Activated naive CD4-positive, alpha-beta T cell (primary cell): ENCODE data around the gene C19orf67.

ENCODE experiments used
- DNase-seq, 4 experiments: peaks; one replicate each; lab custom pipeline; 2025; lab: John Stamatoyannopoulos, UW

Gene C19orf67

DNA sequence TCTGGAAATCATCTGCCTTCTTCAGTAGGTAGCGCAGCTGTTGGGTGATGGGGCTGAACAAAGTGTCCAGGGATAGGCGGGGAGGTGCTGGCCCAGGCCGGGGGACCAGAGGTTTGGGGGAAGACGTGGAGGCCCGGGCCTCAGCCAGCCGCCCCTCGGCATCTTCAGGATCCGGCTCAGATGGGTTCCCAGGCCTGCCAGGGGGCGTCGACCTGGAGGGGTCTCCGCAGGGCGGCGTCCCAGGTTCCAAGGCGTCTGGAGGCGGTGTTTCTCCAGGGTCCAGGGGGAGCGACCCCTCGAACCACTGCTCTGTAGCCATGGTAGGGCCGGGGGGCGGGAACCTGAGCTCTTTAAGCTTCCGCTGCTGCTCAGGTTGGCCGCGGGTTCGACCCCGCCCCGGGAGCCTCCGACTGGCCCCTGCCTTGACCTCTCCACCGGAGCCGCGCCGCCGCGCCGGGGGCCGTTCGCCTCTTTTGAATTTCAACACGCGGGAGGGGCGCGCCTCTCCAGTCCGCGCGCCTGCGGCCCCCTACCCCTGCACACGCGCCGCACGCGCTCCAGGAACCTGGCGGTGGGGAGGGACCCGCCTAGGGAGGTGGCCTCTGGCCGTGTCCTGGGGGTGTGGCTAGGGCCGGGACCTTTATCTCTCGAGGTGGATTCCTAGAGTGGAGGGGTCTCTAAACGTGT, at the start of gene C19orf67:
C19orf67 (minus strand) TSS at position 475 of the 687 bp plus-strand sequence; CDS start at position 319, 156 bp downstream.
- no peak for DNase-seq

DNA sequence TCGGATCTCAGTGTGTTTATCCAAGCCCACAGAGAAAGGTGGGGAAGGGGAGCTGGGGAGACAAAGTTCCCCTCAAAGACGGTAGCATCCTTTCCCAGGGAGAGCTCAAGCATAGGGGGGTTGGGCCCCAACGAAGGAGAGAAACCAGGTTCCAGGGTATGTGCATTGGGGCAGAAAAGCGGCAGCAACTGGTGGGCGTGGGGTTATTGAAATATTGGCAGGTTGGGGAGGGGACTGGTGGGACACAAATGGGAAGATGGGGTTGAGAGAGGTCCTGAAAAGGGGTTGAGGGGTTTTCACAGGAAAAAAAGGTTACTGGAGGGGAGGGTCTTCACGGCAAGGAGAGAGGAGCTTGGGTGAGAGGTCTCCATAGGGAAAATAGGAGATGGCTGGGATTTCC, 49.8 kb upstream of the C19orf67 start:
- no peak for DNase-seq

GRCh38 chr19:14127929-14128509, 42.4 kb upstream of the C19orf67 start:
- DNase-seq = no peak

DNA sequence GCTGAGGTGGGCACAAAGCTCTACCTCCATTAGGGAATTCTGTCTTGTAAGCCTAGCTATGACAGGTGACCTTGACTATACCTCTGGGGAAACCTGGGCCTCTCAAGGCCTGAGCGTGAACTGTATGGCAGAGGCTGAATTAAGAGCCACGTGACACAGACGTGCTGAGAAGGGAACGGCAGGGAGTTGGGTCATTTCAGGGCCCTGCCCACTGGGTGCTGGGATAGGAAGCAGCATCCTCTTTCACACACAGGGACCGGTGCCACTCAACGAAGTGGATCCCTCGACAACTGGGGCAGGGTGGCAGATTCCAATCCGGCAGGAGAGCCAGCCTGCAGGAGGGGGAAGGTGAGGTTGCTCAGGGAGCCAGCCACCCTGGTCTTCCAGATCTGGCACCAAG, 41.6 kb upstream of the C19orf67 start:
- no peak for DNase-seq

DNA sequence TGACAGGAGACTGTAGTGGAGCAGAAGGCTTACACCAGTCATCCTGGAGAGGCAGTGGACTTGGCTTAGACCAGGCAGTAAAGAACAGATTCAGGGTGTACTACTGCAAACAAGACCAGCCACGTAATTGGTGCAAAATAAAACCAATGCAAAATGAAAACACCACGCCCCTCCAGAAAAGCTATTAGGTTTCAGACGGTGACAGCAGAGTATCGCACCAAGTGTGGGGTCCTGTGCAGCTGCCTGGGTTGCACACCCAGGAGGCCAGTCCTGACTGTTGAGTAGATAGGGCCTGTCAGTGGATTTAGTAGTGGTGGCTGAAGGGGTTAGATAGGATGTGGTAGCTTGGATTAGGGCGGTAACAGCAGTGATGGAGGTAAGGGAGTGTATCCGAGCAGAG, 37.3 kb upstream of the C19orf67 start:
- no peak for DNase-seq

GRCh38 chr19:14120497-14120780, 34.9 kb upstream of the C19orf67 start:
- DNase-seq = no peak

- DNase-seq = no peak
Observed at GRCh38 chr19:14119644-14120496, 34.3 kb upstream of the C19orf67 start.

- no peak for DNase-seq
Observed at GRCh38 chr19:14119146-14119545, 33.6 kb upstream of the C19orf67 start.

GRCh38 chr19:14118165-14119051, 32.8 kb upstream of the C19orf67 start:
- DNase-seq = peak in 2 of 4 experiments; percentile 21 to 38

- DNase-seq = peak; percentile 95 to 98 (median 96)
Observed at GRCh38 chr19:14117668-14118164, 32.1 kb upstream of the C19orf67 start, which contains the start of gene PRKACA. Gene PRKACA, minus strand, starts transcription at chr19:14117762. Its CDS starts 215 bp downstream, at chr19:14117547.

GRCh38 chr19:14116918-14117578, 31.5 kb upstream of the C19orf67 start:
- DNase-seq = peak in 1 of 4 experiments; percentile 24

DNA sequence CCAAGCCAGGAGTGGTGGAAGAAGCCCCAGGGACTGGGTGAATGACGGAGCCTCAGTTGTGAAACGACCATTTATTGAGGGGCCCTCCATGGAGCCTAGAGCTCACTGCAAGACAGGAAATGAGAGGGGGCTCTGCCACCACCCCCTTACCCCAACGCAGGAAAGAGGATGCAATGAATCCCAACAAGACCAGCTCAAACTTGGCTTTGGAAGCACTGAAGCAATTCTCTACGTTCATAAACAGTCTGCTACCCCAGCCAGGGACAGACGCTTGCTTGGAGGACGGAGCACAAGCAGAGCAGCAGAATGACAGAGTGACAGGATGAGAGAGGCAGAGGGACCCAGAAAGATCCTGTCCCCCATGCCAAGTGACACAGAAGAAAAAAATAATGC, 30.9 kb upstream of the C19orf67 start:
- DNase-seq = no peak

GRCh38 chr19:14115756-14116155, 30.2 kb upstream of the C19orf67 start:
- DNase-seq = no peak

GRCh38 chr19:14114854-14115253, 29.3 kb upstream of the C19orf67 start:
- peak in 2 of 4 experiments; percentile 8 to 19 for DNase-seq

DNA sequence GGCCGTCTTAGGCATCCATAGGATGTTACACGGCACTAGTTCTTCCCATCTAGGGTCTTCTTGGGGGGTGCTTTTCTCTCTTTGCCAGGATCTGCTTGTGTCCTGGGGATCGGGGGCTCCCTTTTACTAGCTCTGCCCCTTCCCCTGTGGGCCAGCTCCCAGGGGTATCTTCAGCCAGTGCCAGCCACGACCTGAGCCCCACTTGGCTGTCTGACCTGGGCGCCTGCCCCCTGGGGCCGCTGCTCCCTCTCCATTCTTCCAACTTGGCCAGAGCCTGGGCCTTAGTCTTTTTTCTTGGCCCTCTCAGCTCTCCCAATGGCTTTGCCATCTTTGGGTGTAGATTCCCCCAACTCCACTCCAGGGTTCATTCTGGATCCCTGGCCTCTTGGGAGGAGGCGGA, 28.9 kb upstream of the C19orf67 start:
- no peak for DNase-seq

- DNase-seq = peak in 1 of 4 experiments; percentile 22
Observed at GRCh38 chr19:14113762-14114414, 28.3 kb upstream of the C19orf67 start.

- DNase-seq = no peak
Observed at GRCh38 chr19:14112809-14113385, 27.3 kb upstream of the C19orf67 start.

DNA sequence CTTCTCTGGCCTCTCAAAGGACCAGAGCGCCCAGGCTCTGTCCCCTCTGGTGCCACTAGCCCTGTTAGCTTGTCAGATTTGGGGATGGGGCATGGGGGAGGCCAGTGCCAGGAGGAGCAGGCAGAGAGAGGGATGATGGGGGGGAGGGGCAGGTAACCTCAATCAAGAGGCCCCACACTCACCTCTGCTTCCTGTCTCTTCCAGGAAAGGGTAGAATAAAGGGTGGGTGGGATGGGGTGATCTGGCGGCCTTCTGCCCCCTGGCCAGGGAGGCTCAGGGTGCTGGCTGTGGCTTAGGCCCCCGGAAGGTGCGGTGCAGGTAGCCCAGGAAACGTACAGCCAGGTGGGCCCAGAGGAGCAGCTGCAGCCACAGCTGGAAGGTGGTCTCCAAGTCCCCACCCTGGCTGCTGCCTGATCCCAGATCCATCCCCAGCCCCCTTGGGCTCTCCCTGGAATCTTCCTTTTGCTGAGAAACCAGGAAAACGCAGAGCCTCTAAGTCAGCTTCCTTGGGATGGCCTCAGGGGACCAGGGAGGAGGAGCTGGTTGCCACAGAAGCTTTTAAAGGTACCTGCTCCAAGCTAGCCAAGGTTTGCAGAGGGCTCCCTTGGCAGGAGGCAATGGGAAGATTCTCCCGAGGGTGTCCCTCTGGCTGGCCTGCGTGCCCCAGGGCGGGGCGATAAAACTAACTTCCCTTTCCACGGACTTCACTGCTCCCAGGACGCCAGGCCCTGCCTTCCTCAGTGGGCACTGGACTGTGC, 26.6 kb upstream of the C19orf67 start:
- DNase-seq = no peak

GRCh38 chr19:14111486-14111885, 25.9 kb upstream of the C19orf67 start:
- no peak for DNase-seq
